Measurements from ENCODE around the gene REXO1.

Gene REXO1

DNA sequence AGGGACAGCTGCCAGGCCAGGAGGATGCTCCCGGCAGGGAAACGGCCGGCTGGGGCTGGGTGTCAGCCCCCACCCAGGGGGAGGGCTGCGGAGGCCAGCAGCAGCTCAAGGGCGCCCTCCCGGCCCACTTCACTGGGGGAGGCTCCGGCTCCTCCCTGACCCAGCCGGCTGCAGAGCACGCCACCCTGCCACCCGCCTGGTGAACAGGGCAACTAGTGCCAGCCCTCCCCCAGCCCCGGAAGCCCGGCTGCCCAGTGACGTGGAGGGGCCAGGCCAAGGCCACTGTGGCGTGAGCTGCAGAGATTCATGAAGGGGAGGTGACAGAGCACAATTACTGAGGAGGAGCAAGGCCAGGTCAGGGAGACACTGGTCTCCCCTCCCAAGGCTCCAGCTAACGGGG lies 14.7 kb downstream of the REXO1 start:
- Mint-ChIP-seq H3K36me3 (peaks cover 1% of the 10 kb centered on the region), H3K4me1 (peaks cover 8% of the 10 kb centered on the region), H3K27ac (no peak overlapping the region), H3K27me3 (no peaks in the 10 kb centered on the region), H3K9me3 (no peaks in the 10 kb centered on the region), H3K4me3 (no peak overlapping the region)

- no peaks in the 10 kb centered on the region for H3K9me3 Mint-ChIP-seq
- no peak overlapping the region for H3K4me3 Mint-ChIP-seq
- H3K4me1 Mint-ChIP-seq, result peaks cover 4% of the 10 kb centered on the region
- H3K36me3 Mint-ChIP-seq, result peaks cover 1% of the 10 kb centered on the region
- no peaks in the 10 kb centered on the region for H3K27me3 Mint-ChIP-seq
- no peak overlapping the region for H3K27ac Mint-ChIP-seq
These were observed 16.1 kb downstream of the REXO1 start for GRCh38 chr19:1832046-1832663.

DNA sequence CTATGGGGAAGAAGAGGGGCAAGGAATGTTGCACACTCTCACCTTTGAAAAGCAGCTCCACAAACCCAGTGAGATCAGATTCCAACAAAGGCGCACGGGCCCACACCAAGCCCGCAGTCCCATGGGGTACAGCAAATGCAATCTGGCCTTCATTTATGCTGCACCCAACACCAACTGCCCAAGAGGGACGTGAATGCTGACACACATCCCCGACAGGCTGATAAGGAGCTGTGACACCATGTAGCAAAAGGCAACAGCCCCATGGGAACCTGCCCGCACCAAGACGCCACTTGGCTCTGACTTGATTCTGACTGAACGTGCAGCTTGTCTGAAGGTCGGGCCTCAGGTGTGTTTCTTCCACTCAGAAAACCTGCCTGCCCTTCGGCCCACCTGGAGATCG lies 17.3 kb downstream of the REXO1 start:
- Mint-ChIP-seq H3K9me3 (no peaks in the 10 kb centered on the region), H3K4me1 (peaks cover 2% of the 10 kb centered on the region), H3K36me3 (peaks cover 1% of the 10 kb centered on the region), H3K27ac (no peak overlapping the region), H3K27me3 (no peaks in the 10 kb centered on the region), H3K4me3 (no peak overlapping the region)

DNA sequence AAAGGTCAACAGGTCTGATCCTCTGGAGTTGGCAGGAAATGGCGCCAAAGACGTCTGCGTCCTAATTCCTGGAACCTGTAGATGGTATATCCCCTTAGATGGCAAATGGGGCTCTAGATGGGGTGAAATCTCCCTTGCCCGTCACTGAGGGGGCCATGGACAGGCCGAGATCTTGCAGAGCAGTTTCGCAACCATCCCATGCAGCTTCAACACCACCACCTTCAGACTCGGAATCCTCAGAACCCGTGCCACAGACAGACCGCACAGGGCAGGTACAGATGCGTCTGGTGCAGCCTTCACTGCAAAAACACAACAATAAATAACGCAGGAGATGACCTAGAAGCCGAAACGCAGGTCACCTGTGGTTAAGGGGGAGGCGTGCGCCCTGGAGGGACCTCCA lies 17.7 kb downstream of the REXO1 start:
- H3K27ac Mint-ChIP-seq, result no peak overlapping the region
- H3K4me1 Mint-ChIP-seq, result peaks cover 3% of the 10 kb centered on the region
- H3K27me3 Mint-ChIP-seq, result no peaks in the 10 kb centered on the region
- H3K9me3 Mint-ChIP-seq, result no peaks in the 10 kb centered on the region
- no peak overlapping the region for H3K4me3 Mint-ChIP-seq
- peaks cover 3% of the 10 kb centered on the region for H3K36me3 Mint-ChIP-seq

GRCh38 chr19:1829958-1830357 lies 18.3 kb downstream of the REXO1 start:
- no peak overlapping the region for H3K4me3 Mint-ChIP-seq
- no peaks in the 10 kb centered on the region for H3K9me3 Mint-ChIP-seq
- no peaks in the 10 kb centered on the region for H3K27me3 Mint-ChIP-seq
- H3K36me3 Mint-ChIP-seq, result peaks cover 3% of the 10 kb centered on the region
- peak overlapping the region; percentile 51 for H3K27ac Mint-ChIP-seq
- peaks cover 3% of the 10 kb centered on the region for H3K4me1 Mint-ChIP-seq

GRCh38 chr19:1828279-1829238 lies 19.7 kb downstream of the REXO1 start:
- Mint-ChIP-seq H3K27ac (no peak overlapping the region), H3K9me3 (no peaks in the 10 kb centered on the region), H3K4me1 (peaks cover 3% of the 10 kb centered on the region), H3K36me3 (peaks cover 3% of the 10 kb centered on the region), H3K4me3 (no peak overlapping the region), H3K27me3 (no peaks in the 10 kb centered on the region)

DNA sequence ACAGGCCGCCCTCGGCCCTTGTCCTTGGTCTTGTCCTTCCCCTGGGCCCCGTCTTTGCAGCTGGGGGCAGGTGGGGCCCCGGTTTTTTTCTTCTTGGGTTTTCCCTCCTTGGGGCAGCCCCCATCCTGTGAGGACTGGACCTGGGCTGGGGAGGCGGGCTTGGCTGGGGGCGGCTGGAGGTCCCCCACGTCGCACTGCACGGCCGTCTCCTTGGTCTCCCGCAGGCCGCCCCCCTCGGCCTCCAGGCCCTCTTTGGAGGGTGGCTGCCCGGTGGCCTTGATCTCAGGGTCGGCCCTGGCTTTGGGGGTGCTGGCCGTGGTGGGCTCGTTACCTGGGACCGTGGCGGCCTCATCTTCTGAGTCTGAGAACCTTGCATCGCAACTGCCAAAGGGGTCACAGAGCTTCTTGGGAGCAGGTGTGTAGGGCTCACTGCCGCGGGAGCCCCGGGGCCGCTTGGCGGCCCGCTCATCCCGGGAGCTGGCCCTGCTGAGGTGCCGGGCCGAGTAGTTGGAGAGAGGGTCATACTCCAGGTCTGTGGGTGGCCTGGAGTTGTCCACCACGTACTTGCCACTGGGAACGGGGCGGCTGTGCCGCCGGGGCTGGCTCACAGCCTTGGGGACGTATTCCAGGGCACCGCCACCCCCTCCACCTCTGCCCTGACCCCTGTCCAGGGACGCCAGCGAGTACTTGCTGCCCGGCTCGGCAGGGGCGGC lies 20.6 kb downstream of the REXO1 start:
- Mint-ChIP-seq H3K27ac (no peak overlapping the region), H3K9me3 (no peaks in the 10 kb centered on the region), H3K4me1 (peaks cover 3% of the 10 kb centered on the region), H3K27me3 (no peaks in the 10 kb centered on the region), H3K36me3 (peaks cover 3% of the 10 kb centered on the region), H3K4me3 (no peak overlapping the region)

GRCh38 chr19:1826557-1827521 lies 21.4 kb downstream of the REXO1 start:
- no peaks in the 10 kb centered on the region for H3K9me3 Mint-ChIP-seq
- H3K4me1 Mint-ChIP-seq, result peaks cover 3% of the 10 kb centered on the region
- no peak overlapping the region for H3K27ac Mint-ChIP-seq
- H3K36me3 Mint-ChIP-seq, result peaks cover 3% of the 10 kb centered on the region
- H3K4me3 Mint-ChIP-seq, result no peak overlapping the region
- no peaks in the 10 kb centered on the region for H3K27me3 Mint-ChIP-seq

- Mint-ChIP-seq H3K36me3 (peaks cover 3% of the 10 kb centered on the region), H3K4me3 (no peak overlapping the region), H3K27ac (no peak overlapping the region), H3K4me1 (peaks cover 3% of the 10 kb centered on the region), H3K9me3 (no peaks in the 10 kb centered on the region), H3K27me3 (no peaks in the 10 kb centered on the region)
These were observed 22.2 kb downstream of the REXO1 start for GRCh38 chr19:1825909-1826556.

DNA sequence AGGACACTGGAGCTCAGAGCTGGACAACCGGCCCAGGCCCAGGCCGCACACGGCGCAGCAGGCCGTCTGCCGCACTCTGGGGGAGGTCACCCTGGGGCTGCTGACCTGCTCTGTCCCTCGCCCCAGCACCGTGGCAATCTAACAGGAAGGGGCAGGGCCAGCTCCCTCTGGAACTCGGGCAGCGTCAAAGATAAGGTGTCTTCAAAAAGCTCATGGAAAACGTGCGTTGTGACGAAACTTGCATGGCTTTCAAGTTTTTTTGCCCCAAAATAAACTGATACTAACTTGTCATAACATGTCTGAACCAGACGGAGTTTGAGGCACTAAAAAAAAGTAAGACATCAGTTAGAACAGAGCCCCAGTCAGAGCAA lies 24.0 kb downstream of the REXO1 start:
- peaks cover 3% of the 10 kb centered on the region for H3K4me1 Mint-ChIP-seq
- no peaks in the 10 kb centered on the region for H3K27me3 Mint-ChIP-seq
- no peak overlapping the region for H3K27ac Mint-ChIP-seq
- H3K36me3 Mint-ChIP-seq, result peaks cover 4% of the 10 kb centered on the region
- no peak overlapping the region for H3K4me3 Mint-ChIP-seq
- no peaks in the 10 kb centered on the region for H3K9me3 Mint-ChIP-seq

- no peak overlapping the region for H3K27ac Mint-ChIP-seq
- no peaks in the 10 kb centered on the region for H3K27me3 Mint-ChIP-seq
- H3K9me3 Mint-ChIP-seq, result no peaks in the 10 kb centered on the region
- H3K4me3 Mint-ChIP-seq, result no peak overlapping the region
- peaks cover 3% of the 10 kb centered on the region for H3K4me1 Mint-ChIP-seq
- peaks cover 4% of the 10 kb centered on the region for H3K36me3 Mint-ChIP-seq
These were observed 24.6 kb downstream of the REXO1 start for GRCh38 chr19:1823539-1824251.

- Mint-ChIP-seq H3K36me3 (peaks cover 4% of the 10 kb centered on the region), H3K27me3 (no peaks in the 10 kb centered on the region), H3K9me3 (no peaks in the 10 kb centered on the region), H3K4me1 (peaks cover 3% of the 10 kb centered on the region), H3K4me3 (no peak overlapping the region), H3K27ac (no peak overlapping the region)
These were observed 25.3 kb downstream of the REXO1 start for GRCh38 chr19:1823020-1823419.

DNA sequence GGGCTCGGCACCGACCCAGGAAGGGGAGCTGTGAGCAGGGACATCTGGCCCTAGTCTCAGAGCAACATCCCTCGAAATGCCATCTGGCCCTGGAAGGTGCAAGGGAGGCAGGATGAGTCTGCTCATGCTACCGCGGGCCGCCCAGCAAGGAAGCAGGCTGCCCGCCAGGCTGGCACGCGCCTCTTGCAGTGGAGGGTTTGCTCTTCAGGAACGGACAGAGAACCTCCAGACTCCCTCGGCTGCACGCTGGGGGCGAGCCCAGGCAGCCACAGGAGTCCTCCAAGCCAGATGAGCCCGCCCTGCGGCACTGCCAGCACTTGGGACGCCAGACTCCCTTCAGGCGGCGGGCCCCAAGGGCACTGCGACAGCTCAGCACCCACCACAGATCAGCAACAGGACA lies 26.1 kb downstream of the REXO1 start:
- peaks cover 4% of the 10 kb centered on the region for H3K36me3 Mint-ChIP-seq
- peaks cover 3% of the 10 kb centered on the region for H3K4me1 Mint-ChIP-seq
- peak overlapping the region; percentile 12 for H3K27ac Mint-ChIP-seq
- no peak overlapping the region for H3K4me3 Mint-ChIP-seq
- H3K27me3 Mint-ChIP-seq, result no peaks in the 10 kb centered on the region
- H3K9me3 Mint-ChIP-seq, result no peaks in the 10 kb centered on the region
